GM08714 (cell line): Measurements from ENCODE around the gene RBM44.

ENCODE experiments used
- H3K4me3 ChIP-seq: fragments of 200-500 bp; sonication (Bioruptor generic); 2 replicates; pipeline ENCODE4 v1.5.1; 2014; ENCODE audit warnings: mild to moderate bottlenecking, low read length, inconsistent platforms
- ZNF274 ChIP-seq: IDR thresholded peaks from 2 replicates; pipeline ENCODE4 v1.6.1; 2012; ENCODE audit warnings: mild to moderate bottlenecking, low read depth, low read length

The RBM44 gene

GRCh38 chr2:237868631-237869342 lies 70.2 kb downstream of the RBM44 start:
- no peak overlapping the region for H3K4me3 ChIP-seq
- TF ChIP-seq ZNF274, result no peak

- TF ChIP-seq ZNF274, result no peak
- H3K4me3 ChIP-seq, result no peak overlapping the region
Observed at GRCh38 chr2:237869343-237870102, 70.9 kb downstream of the RBM44 start.

GRCh38 chr2:237870126-237870525 lies 71.5 kb downstream of the RBM44 start:
- no peak for TF ChIP-seq ZNF274
- H3K4me3 ChIP-seq, result no peak overlapping the region

- no peak for TF ChIP-seq ZNF274
- no peak overlapping the region for H3K4me3 ChIP-seq
Observed at GRCh38 chr2:237870754-237871651, 72.4 kb downstream of the RBM44 start.

GRCh38 chr2:237872178-237872887 lies 73.8 kb downstream of the RBM44 start:
- TF ChIP-seq ZNF274, result no peak
- no peak overlapping the region for H3K4me3 ChIP-seq

- TF ChIP-seq ZNF274, result no peak
- H3K4me3 ChIP-seq, result no peak overlapping the region
Observed at GRCh38 chr2:237873421-237873831, 74.8 kb downstream of the RBM44 start.

- H3K4me3 ChIP-seq, result no peak overlapping the region
- no peak for TF ChIP-seq ZNF274
Observed at GRCh38 chr2:237873897-237874551, 75.4 kb downstream of the RBM44 start.

- no peak for TF ChIP-seq ZNF274
- H3K4me3 ChIP-seq, result no peak overlapping the region
Observed at GRCh38 chr2:237874585-237875161, 76.1 kb downstream of the RBM44 start.

GRCh38 chr2:237875256-237876060 lies 76.9 kb downstream of the RBM44 start:
- no peak for TF ChIP-seq ZNF274
- H3K4me3 ChIP-seq, result no peak overlapping the region

- H3K4me3 ChIP-seq, result no peak overlapping the region
- TF ChIP-seq ZNF274, result no peak
Observed at GRCh38 chr2:237876061-237876526, 77.5 kb downstream of the RBM44 start.

- no peak for TF ChIP-seq ZNF274
Observed at GRCh38 chr2:237876532-237876931, 78.0 kb downstream of the RBM44 start.

GRCh38 chr2:237876951-237877491 lies 78.4 kb downstream of the RBM44 start:
- H3K4me3 ChIP-seq, result no peak overlapping the region
- TF ChIP-seq ZNF274, result no peak

More at GRCh38 chr2:237876532-237876931, 78.0 kb downstream of the RBM44 start:
- no peak overlapping the region for H3K4me3 ChIP-seq
